ENCODE results near the gene ZMYM4. TPM values are rescaled to one million over a fixed set of nuclear protein-coding genes. Genes with fewer than 3 reads are reported as not detected.

The ZMYM4 gene
- polyA plus RNA-seq, 1 of the 3 experiments (the other 2 are of a cell fraction), result 12.2 TPM

DNA sequence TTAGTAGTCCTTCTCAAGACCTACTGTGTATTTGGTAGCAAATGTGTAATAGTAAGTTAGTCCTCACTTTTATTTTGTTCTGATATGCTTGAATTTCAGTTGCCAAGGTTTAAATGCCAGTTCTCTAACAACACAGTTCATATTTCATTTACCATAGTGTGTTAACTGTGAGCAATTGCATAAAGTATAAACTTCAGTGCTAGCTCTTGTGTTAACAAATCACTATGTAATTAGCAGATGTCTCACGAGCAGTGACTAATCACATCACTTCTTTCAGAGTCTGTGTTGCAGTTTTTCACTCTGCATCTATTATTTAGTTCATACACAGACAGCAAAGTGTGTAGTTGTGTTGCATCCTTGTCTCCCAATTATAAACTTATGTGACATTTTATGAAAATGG lies 47.8 kb downstream of the ZMYM4 start:
- peaks cover 0 to 6% of the 10 kb centered on the region in 2 experiments; a peak in 2 of 4 replicates for H3K4me1 ChIP-seq (ENCODE audit: control insufficient read depth in 1 of 2, insufficient read depth in 2 of 2, low read depth in 1 of 2, low read length in 1 of 2)
- DNase-seq, result no peak
- H3K27me3 ChIP-seq (ENCODE audit: insufficient read depth), result no peaks in the 10 kb centered on the region
- peaks cover 5% of the 10 kb centered on the region for H3F3A ChIP-seq (replicated peaks; ENCODE audit: insufficient read depth)
- no peak overlapping the region for H3K27ac ChIP-seq (ENCODE audit: low read depth in 2 of 2, low read length in 1 of 2)
- peaks cover 4% of the 10 kb centered on the region for H4K20me1 ChIP-seq (ENCODE audit: insufficient read depth)
- H2AFZ ChIP-seq (ENCODE audit: low read depth), result no peak overlapping the region
- peaks cover 92% of the 10 kb centered on the region for H3K79me2 ChIP-seq (ENCODE audit: insufficient read depth)
- whole genome bisulfite sequencing (ENCODE audit: low lambda C conversion rate), result 100% methylated on average over 1 of the region's 1 CpG
- H3K4me2 ChIP-seq, result no peak overlapping the region
- H3K9me3 ChIP-seq, result no peaks in the 10 kb centered on the region
- TF ChIP-seq EP300 (IDR thresholded peaks at IDR 0.05; ENCODE audit: borderline replicate concordance in 1 of 2, low read depth in 1 of 2, low read length in 1 of 2), result no peak
- TF ChIP-seq FOXJ3 (CRISPR knock-in tag; IDR thresholded peaks at IDR 0.05), result no peak
- no peak for TF ChIP-seq MXI1 (IDR thresholded peaks at IDR 0.05; ENCODE audit: low read depth, low read length)
- TF ChIP-seq, protein P1, sequence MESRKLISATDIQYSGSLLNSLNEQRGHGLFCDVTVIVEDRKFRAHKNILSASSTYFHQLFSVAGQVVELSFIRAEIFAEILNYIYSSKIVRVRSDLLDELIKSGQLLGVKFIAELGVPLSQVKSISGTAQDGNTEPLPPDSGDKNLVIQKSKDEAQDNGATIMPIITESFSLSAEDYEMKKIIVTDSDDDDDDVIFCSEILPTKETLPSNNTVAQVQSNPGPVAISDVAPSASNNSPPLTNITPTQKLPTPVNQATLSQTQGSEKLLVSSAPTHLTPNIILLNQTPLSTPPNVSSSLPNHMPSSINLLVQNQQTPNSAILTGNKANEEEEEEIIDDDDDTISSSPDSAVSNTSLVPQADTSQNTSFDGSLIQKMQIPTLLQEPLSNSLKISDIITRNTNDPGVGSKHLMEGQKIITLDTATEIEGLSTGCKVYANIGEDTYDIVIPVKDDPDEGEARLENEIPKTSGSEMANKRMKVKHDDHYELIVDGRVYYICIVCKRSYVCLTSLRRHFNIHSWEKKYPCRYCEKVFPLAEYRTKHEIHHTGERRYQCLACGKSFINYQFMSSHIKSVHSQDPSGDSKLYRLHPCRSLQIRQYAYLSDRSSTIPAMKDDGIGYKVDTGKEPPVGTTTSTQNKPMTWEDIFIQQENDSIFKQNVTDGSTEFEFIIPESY (IDR thresholded peaks at IDR 0.05; ENCODE audit: borderline replicate concordance, low read depth), result no peak
- TF ChIP-seq, protein P2, sequence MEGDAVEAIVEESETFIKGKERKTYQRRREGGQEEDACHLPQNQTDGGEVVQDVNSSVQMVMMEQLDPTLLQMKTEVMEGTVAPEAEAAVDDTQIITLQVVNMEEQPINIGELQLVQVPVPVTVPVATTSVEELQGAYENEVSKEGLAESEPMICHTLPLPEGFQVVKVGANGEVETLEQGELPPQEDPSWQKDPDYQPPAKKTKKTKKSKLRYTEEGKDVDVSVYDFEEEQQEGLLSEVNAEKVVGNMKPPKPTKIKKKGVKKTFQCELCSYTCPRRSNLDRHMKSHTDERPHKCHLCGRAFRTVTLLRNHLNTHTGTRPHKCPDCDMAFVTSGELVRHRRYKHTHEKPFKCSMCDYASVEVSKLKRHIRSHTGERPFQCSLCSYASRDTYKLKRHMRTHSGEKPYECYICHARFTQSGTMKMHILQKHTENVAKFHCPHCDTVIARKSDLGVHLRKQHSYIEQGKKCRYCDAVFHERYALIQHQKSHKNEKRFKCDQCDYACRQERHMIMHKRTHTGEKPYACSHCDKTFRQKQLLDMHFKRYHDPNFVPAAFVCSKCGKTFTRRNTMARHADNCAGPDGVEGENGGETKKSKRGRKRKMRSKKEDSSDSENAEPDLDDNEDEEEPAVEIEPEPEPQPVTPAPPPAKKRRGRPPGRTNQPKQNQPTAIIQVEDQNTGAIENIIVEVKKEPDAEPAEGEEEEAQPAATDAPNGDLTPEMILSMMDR (IDR thresholded peaks at IDR 0.05), result no peak
- H3K4me3 ChIP-seq (ENCODE audit: low read depth in 2 of 2, low read length in 1 of 2), result no peak overlapping the region
- no peaks in the 10 kb centered on the region for H3K9me2 ChIP-seq
- H3K36me3 ChIP-seq (replicated peaks in 1 of 2; ENCODE audit: control insufficient read depth in 1 of 2, insufficient read depth in 2 of 2, low read length in 1 of 2), result peaks cover 0 to 34% of the 10 kb centered on the region in 2 experiments
- no peak overlapping the region for H3K9ac ChIP-seq
- CTCF ChIA-PET, result interaction anchor here (0.6 kb wide), 1 partner anchor 904 kb away, joined by 3 read pairs; no protein-coding TSS in a partner anchor
- POLR2A ChIA-PET, result no interaction called here

DNA sequence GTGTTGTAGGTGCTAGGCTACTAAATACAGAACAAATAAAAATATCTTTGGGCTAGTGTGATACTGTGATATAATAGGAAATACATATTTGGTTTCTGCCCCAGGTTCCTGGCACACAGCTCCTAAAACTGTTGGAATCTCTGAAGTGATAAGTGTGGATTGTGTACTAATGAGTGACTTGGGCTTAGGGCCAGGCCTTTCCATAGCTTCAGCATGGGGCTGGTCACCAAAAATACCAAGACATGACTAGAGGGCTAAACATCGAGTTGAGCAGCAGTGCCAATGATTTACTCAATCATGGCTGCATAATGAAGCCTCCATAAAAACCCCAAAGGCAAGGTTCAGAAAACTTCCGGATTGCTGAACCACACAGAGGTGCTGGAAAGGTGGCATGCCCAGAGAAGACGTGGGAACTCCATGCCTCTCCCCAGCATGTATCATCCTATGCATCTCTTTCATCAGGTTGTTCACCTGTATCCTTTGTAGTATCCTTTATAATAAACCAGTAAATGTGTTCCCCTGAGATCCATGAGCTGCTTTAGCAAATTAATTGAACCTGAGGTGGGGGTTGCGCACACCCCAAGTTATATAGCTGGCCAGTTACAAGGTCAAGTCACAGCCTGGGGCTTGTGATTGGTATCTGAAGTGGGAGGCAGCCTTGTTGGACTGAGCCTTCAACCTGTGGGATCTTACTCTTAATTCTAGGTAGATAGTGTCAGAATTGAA lies 51.6 kb downstream of the ZMYM4 start:
- no peaks in the 10 kb centered on the region for H3K9me2 ChIP-seq
- peaks cover 95% of the 10 kb centered on the region for H3K79me2 ChIP-seq (ENCODE audit: insufficient read depth)
- peaks cover 8% of the 10 kb centered on the region for H4K20me1 ChIP-seq (ENCODE audit: insufficient read depth)
- no peak for DNase-seq
- CTCF ChIA-PET, result no interaction called here
- no peak overlapping the region for H3K27ac ChIP-seq (ENCODE audit: low read depth in 2 of 2, low read length in 1 of 2)
- no peak overlapping the region for H3K4me3 ChIP-seq (ENCODE audit: low read depth in 2 of 2, low read length in 1 of 2)
- peaks cover 6 to 7% of the 10 kb centered on the region in 2 experiments; a peak in 2 of 4 replicates for H3K4me1 ChIP-seq (ENCODE audit: control insufficient read depth in 1 of 2, insufficient read depth in 2 of 2, low read depth in 1 of 2, low read length in 1 of 2)
- 77% methylated on average over 3 of the region's 4 CpGs for WGBS (ENCODE audit: low lambda C conversion rate)
- peaks cover 5% of the 10 kb centered on the region for H3F3A ChIP-seq (replicated peaks; ENCODE audit: insufficient read depth)
- H3K9ac ChIP-seq, result no peak overlapping the region
- no peak overlapping the region for H3K4me2 ChIP-seq
- H3K9me3 ChIP-seq, result no peaks in the 10 kb centered on the region
- TF ChIP-seq GATA2 (CRISPR knock-in tag; IDR thresholded peaks at IDR 0.05) (0 out of 2 replicates have a peak, but pooled peaks have one; percentile 6), FOSL2 (IDR thresholded peaks at IDR 0.05; ENCODE audit: borderline replicate concordance, low read depth) (no peak), FOXM1 (IDR thresholded peaks at IDR 0.05; ENCODE audit: low read depth) (no peak)
- no peak overlapping the region for H2AFZ ChIP-seq (ENCODE audit: low read depth)
- H3K36me3 ChIP-seq (replicated peaks in 1 of 2; ENCODE audit: control insufficient read depth in 1 of 2, insufficient read depth in 2 of 2, low read length in 1 of 2), result peaks cover 0 to 20% of the 10 kb centered on the region in 2 experiments
- POLR2A ChIA-PET, result no interaction called here
- H3K27me3 ChIP-seq (ENCODE audit: insufficient read depth), result no peaks in the 10 kb centered on the region
